ENCODE measurements around the gene ZNF688.

Gene ZNF688

DNA sequence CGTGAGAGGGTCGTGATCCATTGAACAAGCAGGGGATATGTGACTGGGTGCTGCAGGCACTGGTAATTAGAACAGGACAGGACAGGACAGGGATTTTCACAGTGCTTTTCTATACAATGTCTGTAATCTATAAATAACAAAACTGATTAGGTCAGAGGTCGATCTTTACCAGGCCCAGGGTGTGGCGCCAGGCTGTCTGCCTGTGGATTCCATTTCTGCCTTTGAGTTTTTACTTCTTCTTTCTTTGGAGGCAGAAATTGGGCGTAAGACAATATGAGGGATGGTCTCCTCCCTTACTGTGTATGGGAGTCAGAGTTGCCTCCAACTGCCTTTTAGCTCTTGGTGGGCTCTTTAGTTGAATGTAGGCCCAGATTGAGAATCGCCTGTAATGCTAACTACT is 11.8 kb downstream of the ZNF688 start:
- Histone ChIP-seq H3K27ac (ENCODE audit: low read length) (no peak overlapping the region), H3K9me3 (replicated peaks; ENCODE audit: insufficient read depth, low read length) (no peaks in the 10 kb centered on the region), H3K79me2 (ENCODE audit: low read length) (peaks cover 30% of the 10 kb centered on the region), H4K20me1 (ENCODE audit: insufficient read depth, low read length) (no peaks in the 10 kb centered on the region), H3F3A (ENCODE audit: insufficient read depth, low read length) (peaks cover 10% of the 10 kb centered on the region), H3K4me3 (ENCODE audit: low read length) (no peak overlapping the region), H3K9ac (ENCODE audit: low read length) (no peak overlapping the region), H3K9me2 (replicated peaks; ENCODE audit: insufficient read depth, low read length) (no peaks in the 10 kb centered on the region), H3K4me1 (ENCODE audit: low read length) (no peaks in the 10 kb centered on the region), H3K36me3 (replicated peaks; ENCODE audit: insufficient read depth, low read length) (no peaks in the 10 kb centered on the region), H3K4me2 (ENCODE audit: low read depth, low read length) (no peak overlapping the region), H2AFZ (ENCODE audit: low read length) (no peak overlapping the region), H3K27me3 (replicated peaks; ENCODE audit: insufficient read depth, low read length) (no peaks in the 10 kb centered on the region)
- DNase-seq = no peak
- TF ChIP-seq EZH2 (optimal IDR thresholded peaks at IDR 0.05; ENCODE audit: low read depth, low read length) (no peak), EZH2phosphoT487 (IDR thresholded peaks at IDR 0.05; ENCODE audit: low read length) (no peak)
- TF ChIP-seq, protein P1, sequence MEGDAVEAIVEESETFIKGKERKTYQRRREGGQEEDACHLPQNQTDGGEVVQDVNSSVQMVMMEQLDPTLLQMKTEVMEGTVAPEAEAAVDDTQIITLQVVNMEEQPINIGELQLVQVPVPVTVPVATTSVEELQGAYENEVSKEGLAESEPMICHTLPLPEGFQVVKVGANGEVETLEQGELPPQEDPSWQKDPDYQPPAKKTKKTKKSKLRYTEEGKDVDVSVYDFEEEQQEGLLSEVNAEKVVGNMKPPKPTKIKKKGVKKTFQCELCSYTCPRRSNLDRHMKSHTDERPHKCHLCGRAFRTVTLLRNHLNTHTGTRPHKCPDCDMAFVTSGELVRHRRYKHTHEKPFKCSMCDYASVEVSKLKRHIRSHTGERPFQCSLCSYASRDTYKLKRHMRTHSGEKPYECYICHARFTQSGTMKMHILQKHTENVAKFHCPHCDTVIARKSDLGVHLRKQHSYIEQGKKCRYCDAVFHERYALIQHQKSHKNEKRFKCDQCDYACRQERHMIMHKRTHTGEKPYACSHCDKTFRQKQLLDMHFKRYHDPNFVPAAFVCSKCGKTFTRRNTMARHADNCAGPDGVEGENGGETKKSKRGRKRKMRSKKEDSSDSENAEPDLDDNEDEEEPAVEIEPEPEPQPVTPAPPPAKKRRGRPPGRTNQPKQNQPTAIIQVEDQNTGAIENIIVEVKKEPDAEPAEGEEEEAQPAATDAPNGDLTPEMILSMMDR (IDR thresholded peaks at IDR 0.05; ENCODE audit: low read length) = no peak

DNA sequence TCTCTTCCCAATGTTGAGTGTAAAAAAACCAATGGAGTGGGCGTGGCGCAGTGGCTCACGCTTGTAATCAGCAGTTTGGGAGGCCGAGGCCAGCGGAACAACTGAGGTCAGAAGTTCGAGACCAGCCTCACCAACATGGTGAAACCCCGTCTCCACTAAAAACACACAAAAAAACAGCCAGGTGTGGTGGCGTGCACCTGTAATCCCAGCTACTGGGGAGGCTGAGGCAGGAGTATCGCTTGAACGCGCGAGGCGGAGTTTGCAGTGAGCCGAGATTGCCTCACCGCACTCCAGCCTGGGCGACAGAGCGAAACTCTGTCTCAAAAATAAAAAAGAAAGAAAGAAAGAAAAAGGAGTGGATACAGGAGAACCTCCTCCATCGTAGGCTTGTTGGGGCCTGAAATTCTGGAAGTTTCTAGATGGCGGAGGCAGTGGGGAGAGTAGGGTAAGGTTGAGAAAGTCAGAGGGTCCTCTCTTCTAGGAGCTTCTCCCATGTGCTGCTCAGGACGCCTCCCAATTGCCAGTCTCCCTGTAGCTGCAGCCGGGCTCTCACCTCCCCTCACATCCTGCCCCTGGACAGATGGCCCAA is 12.6 kb downstream of the ZNF688 start:
- H3K36me3 ChIP-seq (replicated peaks; ENCODE audit: insufficient read depth, low read length) = no peaks in the 10 kb centered on the region
- no peaks in the 10 kb centered on the region for H3K9me2 ChIP-seq (replicated peaks; ENCODE audit: insufficient read depth, low read length)
- H2AFZ ChIP-seq (ENCODE audit: low read length) = peak overlapping the region; percentile 57
- no peaks in the 10 kb centered on the region for H3K27me3 ChIP-seq (replicated peaks; ENCODE audit: insufficient read depth, low read length)
- no peaks in the 10 kb centered on the region for H3K4me1 ChIP-seq (ENCODE audit: low read length)
- peaks cover 10% of the 10 kb centered on the region for H3F3A ChIP-seq (ENCODE audit: insufficient read depth, low read length)
- TF ChIP-seq, protein P1 (IDR thresholded peaks at IDR 0.05; ENCODE audit: low read length) = no peak
- TF ChIP-seq EZH2 (optimal IDR thresholded peaks at IDR 0.05; ENCODE audit: low read depth, low read length) (no peak), EZH2phosphoT487 (IDR thresholded peaks at IDR 0.05; ENCODE audit: low read length) (no peak)
- H3K9ac ChIP-seq (ENCODE audit: low read length) = peak overlapping the region; percentile 90; the same call in 1 of the 2 replicates
- peak overlapping the region; percentile 80 for H3K4me3 ChIP-seq (ENCODE audit: low read length)
- no peaks in the 10 kb centered on the region for H3K9me3 ChIP-seq (replicated peaks; ENCODE audit: insufficient read depth, low read length)
- peak overlapping the region; percentile 27 for H3K4me2 ChIP-seq (ENCODE audit: low read depth, low read length)
- peaks cover 30% of the 10 kb centered on the region for H3K79me2 ChIP-seq (ENCODE audit: low read length)
- H3K27ac ChIP-seq (ENCODE audit: low read length) = peak overlapping the region; percentile 83; the same call in 1 of the 2 replicates
- no peaks in the 10 kb centered on the region for H4K20me1 ChIP-seq (ENCODE audit: insufficient read depth, low read length)
- DNase-seq = no peak

DNA sequence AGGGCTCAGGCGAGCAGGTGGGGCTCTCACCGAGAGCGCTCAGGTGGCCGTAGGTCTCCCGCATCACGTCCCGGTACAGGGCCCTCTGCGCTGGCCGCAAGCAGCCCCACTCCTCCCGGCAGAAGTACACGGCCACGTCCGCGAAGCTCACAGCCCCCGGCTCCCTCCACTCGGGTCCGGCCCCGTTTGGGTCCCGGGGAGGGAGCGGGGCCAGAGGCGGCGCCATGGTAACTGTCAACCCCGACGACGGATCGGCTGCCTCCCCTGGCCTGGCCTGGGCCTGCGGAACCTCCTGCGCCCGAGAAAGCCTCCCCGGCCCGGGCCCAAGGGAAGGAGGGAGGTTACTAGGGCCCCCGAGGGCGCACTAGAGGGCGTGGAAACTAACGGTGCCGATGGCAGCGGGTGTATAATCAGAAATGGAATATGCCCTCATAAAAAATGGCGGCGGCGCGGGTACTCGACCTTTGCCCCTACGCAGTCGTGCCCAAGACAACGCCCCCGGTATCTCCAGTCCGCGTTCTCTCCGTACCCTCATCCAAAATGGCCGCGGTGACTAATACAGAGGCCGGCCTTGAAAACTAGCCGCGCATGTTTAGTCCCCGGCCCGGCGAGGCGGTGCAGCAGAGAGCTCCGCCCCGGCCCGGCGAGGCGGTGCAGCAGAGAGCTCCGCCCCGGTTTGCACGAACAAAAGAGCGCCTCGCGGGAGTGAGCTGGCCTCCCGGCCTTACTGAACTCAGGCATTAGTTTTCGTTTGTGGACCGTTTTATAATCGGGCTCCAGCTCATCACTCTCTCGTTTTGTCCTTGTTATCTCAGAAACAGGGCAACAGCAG is 13.3 kb downstream of the ZNF688 start, which contains the start of gene ZNF764:
Gene ZNF764 (minus strand): TSS at position 418 of the 832 bp plus-strand sequence. CDS start 192 bp downstream, at position 226.
- Histone ChIP-seq H2AFZ (ENCODE audit: low read length) (peak within 1 kb of the TSS; percentile 94), H3K27ac (ENCODE audit: low read length) (peak within 1 kb of the TSS; percentile 83), H3K9me2 (replicated peaks; ENCODE audit: insufficient read depth, low read length) (no peaks in the 10 kb centered on the region), H3K4me1 (ENCODE audit: low read length) (no peaks in the 10 kb centered on the region), H3K4me3 (ENCODE audit: low read length) (peak within 1 kb of the TSS; percentile 80), H3F3A (ENCODE audit: insufficient read depth, low read length) (peaks cover 10% of the 10 kb centered on the region), H3K79me2 (ENCODE audit: low read length) (peaks cover 30% of the 10 kb centered on the region), H3K36me3 (replicated peaks; ENCODE audit: insufficient read depth, low read length) (no peaks in the 10 kb centered on the region), H4K20me1 (ENCODE audit: insufficient read depth, low read length) (no peaks in the 10 kb centered on the region), H3K27me3 (replicated peaks; ENCODE audit: insufficient read depth, low read length) (no peaks in the 10 kb centered on the region), H3K4me2 (ENCODE audit: low read depth, low read length) (peak within 1 kb of the TSS; percentile 76), H3K9ac (ENCODE audit: low read length) (peak within 1 kb of the TSS; percentile 90), H3K9me3 (replicated peaks; ENCODE audit: insufficient read depth, low read length) (no peaks in the 10 kb centered on the region)
- TF ChIP-seq, protein P1 (IDR thresholded peaks at IDR 0.05; ENCODE audit: low read length) = no peak; the same call in 1 of the 2 replicates
- TF ChIP-seq EZH2phosphoT487 (IDR thresholded peaks at IDR 0.05; ENCODE audit: low read length) (no peak), EZH2 (optimal IDR thresholded peaks at IDR 0.05; ENCODE audit: low read depth, low read length) (no peak)
- peak; percentile 97 for DNase-seq

Measured in MM.1S (cell line).